Peyer's patch (tissue), 4 donors: ENCODE data around the gene PALM2AKAP2.

Experiments
- POLR2A ChIP-seq, 2 donors: fragments of 450-650 bp; IDR thresholded peaks; one replicate each; pipeline ENCODE4 v1.5.1; 2017; ENCODE audit warnings: antibody characterized with exemption in 2 of 2, mild to moderate bottlenecking in 2 of 2, moderate library complexity in 2 of 2
- TF ChIP-seq, protein P1 (sequence below), 6 experiments: fragments of 450-650 bp in 4 of 6; fragments of 200-600 bp in 2 of 6; sonication (generic) in 1 of 6; IDR thresholded peaks; one replicate each; pipeline ENCODE4 v1.5.1; 2017 to 2019; ENCODE audit warnings: antibody characterized with exemption in 6 of 6, mild to moderate bottlenecking in 3 of 6, moderate library complexity in 1 of 6

- no peak for TF ChIP-seq POLR2A (IDR thresholded peaks at IDR 0.05)
- TF ChIP-seq, protein P1, sequence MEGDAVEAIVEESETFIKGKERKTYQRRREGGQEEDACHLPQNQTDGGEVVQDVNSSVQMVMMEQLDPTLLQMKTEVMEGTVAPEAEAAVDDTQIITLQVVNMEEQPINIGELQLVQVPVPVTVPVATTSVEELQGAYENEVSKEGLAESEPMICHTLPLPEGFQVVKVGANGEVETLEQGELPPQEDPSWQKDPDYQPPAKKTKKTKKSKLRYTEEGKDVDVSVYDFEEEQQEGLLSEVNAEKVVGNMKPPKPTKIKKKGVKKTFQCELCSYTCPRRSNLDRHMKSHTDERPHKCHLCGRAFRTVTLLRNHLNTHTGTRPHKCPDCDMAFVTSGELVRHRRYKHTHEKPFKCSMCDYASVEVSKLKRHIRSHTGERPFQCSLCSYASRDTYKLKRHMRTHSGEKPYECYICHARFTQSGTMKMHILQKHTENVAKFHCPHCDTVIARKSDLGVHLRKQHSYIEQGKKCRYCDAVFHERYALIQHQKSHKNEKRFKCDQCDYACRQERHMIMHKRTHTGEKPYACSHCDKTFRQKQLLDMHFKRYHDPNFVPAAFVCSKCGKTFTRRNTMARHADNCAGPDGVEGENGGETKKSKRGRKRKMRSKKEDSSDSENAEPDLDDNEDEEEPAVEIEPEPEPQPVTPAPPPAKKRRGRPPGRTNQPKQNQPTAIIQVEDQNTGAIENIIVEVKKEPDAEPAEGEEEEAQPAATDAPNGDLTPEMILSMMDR (IDR thresholded peaks at IDR 0.05): no peak
Observed at GRCh38 chr9:109771087-109771486, 8.9 kb upstream of the PALM2AKAP2 start.
